Activated T-cell treated with anti-CD3 and anti-CD28 coated beads, Interleukin-2, amount 50 U/mL, for 1 hour (primary cell): ENCODE data around the gene GPBAR1.
A peak's percentile ranks its signal among the peaks of the same experiment; 100 is the strongest.
"Not testable (repeated sequence)": the region's sequence is repeated elsewhere in the genome, so short reads cannot be mapped to it uniquely, and the experiment has no call there.

Experiments
- DNase-seq: peaks from one replicate; pipeline ENCODE4 v3.0.0-alpha.2; 2020

GPBAR1 gene

DNA sequence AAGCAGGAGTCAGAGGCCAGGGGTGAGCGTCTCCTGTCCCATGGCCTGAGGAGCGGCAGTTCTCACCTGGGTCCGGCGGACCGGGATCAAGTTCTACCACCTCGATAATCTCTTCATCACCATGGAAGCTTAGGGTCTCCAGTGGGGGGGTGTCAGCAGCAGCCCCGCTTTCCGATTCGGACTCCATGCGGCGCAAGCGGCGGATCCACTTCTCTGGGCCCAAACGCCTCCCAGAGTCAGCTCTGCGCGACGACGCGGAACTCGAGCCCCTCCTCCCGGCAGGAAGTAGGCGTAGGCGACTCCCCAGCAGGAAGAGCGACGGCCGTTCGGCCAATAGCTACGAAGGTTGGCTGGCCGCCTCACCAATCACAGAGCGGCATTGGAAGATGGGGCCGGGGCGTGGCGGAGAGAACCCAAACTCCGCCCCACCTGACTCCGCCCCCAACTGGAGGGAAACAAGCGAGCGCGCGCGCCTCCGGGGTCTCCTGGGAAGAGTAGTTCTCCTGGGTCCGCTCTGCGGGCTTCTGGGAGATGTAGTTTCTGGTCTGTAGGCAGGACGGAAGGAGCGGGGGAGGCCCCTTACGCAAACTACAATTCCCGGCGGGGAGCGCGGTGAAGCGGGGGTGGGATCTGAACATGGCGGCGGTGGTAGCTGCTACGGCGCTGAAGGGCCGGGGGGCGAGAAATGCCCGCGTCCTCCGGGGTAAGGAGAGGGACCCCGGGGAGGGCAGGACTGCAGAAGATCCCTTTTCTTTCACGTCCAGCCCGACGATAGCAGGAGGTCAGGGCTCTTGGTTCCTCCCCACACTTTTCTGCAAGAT lies 9.3 kb downstream of the GPBAR1 start, which contains the start of the genes AAMP and PNKD:
AAMP (minus strand) TSS at position 238 of the 821 bp plus-strand sequence; CDS start at position 187, 51 bp downstream.
PNKD (plus strand) TSS at position 620 of the 821 bp plus-strand sequence; CDS start at position 637, 17 bp downstream.
- DNase-seq, result peak; percentile 100

DNA sequence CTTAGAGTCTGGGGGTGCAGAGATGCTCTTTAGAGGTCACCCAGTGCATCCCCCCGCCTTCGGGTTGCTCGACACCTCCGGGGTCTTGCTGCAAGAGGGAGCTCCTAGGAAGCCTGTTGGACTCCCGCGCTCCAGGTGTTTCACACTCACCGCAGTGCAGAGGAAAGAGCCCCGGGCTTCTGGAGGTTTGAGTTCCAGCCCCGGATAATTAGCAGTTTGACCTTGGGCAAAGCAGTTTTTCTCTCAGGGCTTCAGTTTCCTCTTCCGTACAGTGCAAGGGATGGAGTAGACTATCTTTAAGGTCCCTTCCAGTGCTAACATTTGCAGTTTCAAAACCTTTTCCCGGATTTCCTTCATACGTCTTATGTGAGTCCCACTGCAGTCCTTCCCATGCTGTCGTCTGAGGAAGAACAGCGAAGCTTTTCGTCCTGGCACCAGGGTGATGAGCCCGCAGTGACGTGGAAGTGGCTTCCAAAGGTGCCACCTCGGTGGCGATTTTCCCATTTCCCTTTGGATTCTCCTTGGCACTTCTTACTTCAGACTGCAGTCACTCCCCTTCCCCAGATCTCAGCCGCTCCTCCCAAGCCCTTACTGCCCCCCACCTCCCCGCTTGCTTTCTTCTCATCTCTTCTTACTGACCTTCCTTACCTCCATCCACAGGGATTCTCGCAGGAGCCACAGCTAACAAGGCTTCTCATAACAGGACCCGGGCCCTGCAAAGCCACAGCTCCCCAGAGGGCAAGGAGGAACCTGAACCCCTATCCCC lies 10.1 kb downstream of the GPBAR1 start:
- DNase-seq, result no peak

- DNase-seq, result no peak
Observed at GRCh38 chr2:218271487-218271797, 10.6 kb downstream of the GPBAR1 start.

- no peak for DNase-seq
Observed at GRCh38 chr2:218271865-218272530, 11.2 kb downstream of the GPBAR1 start.

GRCh38 chr2:218272531-218273212 lies 11.9 kb downstream of the GPBAR1 start:
- peak; percentile 82 for DNase-seq

DNA sequence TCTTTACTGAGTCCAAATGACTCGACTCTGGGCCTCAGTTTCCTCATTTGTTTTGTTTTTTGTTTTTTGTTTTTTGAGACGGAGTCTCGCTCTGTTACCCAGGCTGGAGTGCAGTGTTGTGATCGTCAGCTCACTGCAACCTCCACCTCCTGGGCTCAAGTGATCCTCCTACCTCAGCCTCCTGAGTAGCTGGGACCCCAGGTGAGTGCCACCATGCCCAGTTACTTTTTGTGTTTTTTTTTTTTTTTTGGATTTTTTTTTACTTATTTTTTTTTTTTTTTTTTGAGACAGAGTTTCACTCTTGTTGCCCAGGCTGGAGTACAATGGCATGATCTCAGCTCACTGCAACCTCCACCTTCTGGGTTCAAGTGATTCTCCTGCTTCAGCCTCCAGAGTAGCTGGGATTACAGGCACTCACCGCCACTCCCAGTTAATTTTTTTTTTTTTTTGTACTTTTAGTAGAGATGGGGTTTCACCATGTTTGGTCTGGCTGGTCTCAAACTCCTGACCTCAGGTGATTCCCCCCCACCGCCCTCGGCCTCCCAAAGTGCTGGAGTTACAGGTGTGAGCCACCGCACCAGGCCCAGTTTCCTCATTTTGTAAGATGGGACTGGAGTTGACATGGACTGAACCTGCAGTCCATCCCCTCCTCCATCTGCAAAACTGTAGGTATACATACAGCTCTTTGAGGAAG lies 12.5 kb downstream of the GPBAR1 start:
- DNase-seq, result not testable (repeated sequence)

DNA sequence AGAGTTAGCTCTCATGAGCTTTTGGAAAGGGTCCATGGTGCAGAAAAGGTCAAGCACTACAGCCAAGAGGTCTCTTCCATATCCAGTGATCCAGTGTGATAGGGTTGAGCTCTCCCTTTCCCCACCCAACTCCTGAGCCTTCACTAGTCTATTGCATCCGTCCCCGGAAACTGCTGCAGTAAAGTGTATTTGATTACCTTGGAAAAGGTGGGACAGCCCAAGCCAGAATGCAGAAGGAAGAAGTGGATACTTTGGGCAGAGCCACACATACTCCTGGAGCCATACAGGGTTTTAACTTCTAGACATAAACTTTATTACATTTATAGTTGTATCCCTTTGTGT lies 13.1 kb downstream of the GPBAR1 start:
- DNase-seq, result no peak

DNA sequence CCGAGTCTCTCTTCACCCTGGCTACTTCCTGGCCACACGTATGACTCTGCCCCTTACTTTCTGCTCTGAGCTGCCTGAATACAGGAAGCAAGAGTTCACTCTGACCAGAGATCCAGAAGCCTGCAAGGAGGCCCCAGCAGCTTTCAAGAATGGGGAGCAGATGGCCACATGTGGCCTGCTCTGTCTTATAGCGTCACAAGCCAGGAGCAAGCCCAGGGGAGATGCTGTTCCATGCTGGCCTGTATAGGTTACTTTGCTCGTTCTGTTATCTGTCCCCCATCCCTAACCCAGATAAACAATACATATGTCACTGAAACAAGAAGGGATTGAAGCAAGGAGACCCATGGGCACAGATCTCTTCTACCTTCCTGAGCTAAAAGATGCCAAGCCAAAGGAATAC lies 13.8 kb downstream of the GPBAR1 start:
- DNase-seq, result no peak

DNA sequence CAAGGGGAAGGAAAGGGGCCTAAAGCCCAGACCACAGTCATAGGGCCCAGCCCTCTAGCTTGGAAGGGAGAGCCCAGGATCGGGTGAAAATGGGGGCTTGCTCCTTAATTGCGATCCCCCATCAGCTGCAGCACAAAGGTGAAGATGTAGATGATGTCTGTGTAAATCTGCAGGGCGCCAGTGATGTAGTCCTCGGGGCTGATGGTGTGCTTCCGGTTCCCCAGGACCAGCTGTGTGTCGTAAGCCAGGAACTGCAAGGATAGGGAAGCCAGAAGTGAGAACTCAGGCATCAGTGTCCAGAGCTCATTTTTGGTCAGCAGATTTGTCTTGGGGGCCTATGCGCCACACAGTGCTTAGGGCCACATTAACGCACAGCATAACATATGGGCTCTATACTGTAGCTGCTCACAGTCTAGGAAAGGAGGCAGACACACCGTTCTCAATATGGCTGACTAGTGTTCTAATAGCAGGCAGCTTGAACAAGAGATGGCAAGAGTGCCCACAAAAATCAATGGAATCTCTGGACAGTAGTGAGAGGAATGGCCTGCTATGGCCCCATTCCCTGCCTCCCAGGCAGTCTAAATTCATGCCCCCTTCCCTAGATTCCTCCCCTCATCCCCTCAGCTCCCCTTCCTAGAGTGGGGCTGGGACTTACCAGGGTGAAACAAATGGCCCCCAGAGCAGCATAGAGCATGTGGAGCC lies 14.7 kb downstream of the GPBAR1 start:
- no peak for DNase-seq

- DNase-seq, result peak; percentile 17
Observed at GRCh38 chr2:218276986-218277755, 16.4 kb downstream of the GPBAR1 start.

GRCh38 chr2:218277921-218278320 lies 17.1 kb downstream of the GPBAR1 start:
- DNase-seq, result no peak

DNA sequence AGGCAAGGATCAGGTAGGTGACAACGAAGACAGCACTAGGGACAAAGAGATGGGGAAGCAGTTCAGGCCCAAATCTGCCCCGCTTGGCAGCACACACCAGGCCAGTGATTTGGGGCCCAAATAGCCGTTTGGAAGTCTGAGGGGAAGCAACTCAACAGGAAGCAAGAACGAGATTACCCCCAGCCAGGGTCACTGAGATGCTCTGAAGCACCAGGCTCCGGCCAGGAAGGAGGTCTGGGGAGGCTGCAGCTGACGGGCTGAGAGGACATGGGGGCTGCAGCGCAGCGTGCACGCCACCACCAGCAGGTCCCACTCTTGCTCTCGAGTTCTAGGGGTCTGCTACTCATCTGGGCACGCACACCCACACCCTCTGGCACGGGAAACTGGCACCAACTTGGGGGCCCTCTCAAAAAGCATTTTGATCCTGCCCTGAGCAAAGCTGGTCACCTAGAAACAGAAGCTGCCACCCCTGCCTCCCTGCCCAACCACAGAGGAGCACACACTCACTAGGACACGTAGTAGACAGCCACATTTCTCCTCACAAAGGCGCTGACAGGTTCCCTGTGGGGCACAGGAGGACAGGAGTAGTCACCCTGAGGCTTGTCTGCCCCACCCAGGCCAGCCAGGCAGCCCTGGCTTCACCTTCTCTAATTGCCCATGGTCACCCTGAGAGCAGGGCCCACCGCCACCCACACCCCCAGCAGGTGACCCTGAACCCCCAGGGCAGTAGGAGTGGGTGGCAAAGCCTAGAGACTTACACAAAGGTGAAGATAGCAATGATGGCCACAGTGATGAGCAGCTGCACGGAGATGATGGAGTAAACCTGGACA lies 17.9 kb downstream of the GPBAR1 start:
- DNase-seq, result no peak

DNA sequence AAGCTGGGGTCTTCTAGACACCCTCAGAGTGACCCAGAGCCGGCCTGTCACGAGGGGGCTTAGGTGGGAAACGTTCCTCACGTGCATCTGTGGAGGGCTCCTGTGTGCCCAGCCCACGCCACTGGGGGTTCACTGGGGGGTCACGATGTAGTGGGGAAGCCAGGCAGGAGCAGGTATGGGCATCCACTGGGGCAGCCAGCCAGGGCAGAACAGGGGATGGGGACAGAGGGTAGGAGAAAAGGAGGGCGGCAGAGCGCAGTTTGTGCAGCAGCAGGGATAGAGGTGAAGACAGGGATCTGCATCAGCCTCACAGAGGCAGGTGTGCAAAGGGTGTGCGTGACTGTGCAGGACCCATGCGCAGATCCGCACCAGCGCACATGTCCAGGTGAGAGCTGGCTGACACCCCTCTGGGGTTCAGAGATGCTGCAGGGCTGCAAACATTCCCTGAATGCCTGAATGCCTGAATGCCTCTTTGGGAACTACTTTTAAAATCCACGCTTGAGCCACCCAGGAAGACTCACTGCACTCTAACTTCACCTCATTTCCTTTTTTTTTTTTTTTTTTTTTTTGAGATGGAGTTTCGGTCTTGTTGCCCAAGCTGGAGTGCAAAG lies 19.6 kb downstream of the GPBAR1 start:
- DNase-seq, result no peak

GRCh38 chr2:218281449-218281848 lies 20.6 kb downstream of the GPBAR1 start:
- no peak for DNase-seq

- peak; percentile 18 for DNase-seq
Observed at GRCh38 chr2:218282173-218282991, 21.6 kb downstream of the GPBAR1 start.

GRCh38 chr2:218284106-218284811 lies 23.4 kb downstream of the GPBAR1 start:
- peak; percentile 59 for DNase-seq

DNA sequence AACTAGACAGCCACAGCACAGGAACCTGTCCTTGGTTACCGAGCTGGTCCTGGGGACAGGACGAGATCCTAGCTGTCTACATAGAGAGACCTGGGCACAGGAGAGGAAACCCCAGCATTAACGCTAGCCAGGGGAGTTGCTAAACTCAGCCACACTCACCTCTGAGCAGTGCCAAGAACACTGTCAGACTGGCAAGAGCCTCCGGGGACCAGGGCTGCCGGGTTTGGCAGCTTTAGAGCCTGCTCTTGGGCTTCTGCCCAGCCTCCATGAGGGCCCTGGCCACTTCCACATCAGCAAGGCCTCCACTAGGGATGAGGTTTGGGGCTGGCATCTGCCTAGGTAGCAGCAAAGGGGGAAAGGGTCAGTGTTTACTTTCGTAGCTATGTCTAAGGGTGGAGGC lies 24.8 kb downstream of the GPBAR1 start:
- peak; percentile 44 for DNase-seq
